A549 (cell line): ENCODE results near the gene PXYLP1. TPM values are rescaled to one million over a fixed set of nuclear protein-coding genes. Genes with fewer than 3 reads are reported as not detected.

ENCODE experiments used
- ATAC-seq, 2 experiments: fragments of 200-7000 bp in 1 of 2; fragments of >200 bp in 1 of 2; cut with Nextera tagmentation in 1 of 2; cut with Tn5 transposase in 1 of 2; 3 replicates each; pipeline versions ENCODE4 v1.8.0 to v1.9.1; 2018 to 2020; ENCODE audit warnings: mild to moderate bottlenecking in 1 of 2, moderate library complexity in 1 of 2
- CTCF ChIA-PET: fragments of 300-600 bp; sonication (Branson Sonifier 250); formaldehyde crosslinking; extraction: SDS; loops from one replicate; lab custom pipeline; 2021; ENCODE audit warnings: antibody characterized with exemption, inconsistent platforms; lab: Yijun Ruan, JAX
- POLR2A ChIA-PET: fragments of 350-600 bp; formaldehyde crosslinking; extraction: SDS; loops from one replicate; lab custom pipeline; 2021; ENCODE audit warnings: antibody characterized with exemption, inconsistent platforms; lab: Yijun Ruan, JAX
- DNase-seq, 2 experiments: peaks; one replicate each; pipeline versions ENCODE4 v3.0.0 to v3.0.0-alpha.2; 2011 to 2016; ENCODE audit warnings: low read depth in 1 of 2, low spot score in 1 of 2
- FAIRE-seq: peaks from 2 replicates; lab custom pipeline; 2011; peaks lifted over from hg19 to GRCh38; lab: Jason Lieb, UNC
- H3K27ac ChIP-seq, 2 experiments: fragments of >200 bp; sonication (Bioruptor Twin); formaldehyde crosslinking; 3 replicates each; pipeline ENCODE4 v1.5.1; 2016 to 2017
- H3K4me1 ChIP-seq: fragments of >200 bp; sonication (Bioruptor Twin); formaldehyde crosslinking; 3 replicates; pipeline ENCODE4 v1.6.1; 2016
- H3K4me2 ChIP-seq: fragments of >200 bp; sonication (Bioruptor Twin); formaldehyde crosslinking; 3 replicates; pipeline ENCODE4 v1.6.1; 2016
- H3K4me3 ChIP-seq: fragments of >200 bp; sonication (Bioruptor Twin); formaldehyde crosslinking; 3 replicates; pipeline ENCODE4 v1.5.1; 2016
- H3K9me3 ChIP-seq: fragments of >200 bp; sonication (Bioruptor Twin); formaldehyde crosslinking; 3 replicates; pipeline ENCODE4 v1.6.1; 2016
- BHLHE40 ChIP-seq: IDR thresholded peaks from 2 replicates; pipeline ENCODE4 v1.6.1; 2012; ENCODE audit warnings: low read depth, low read length, inconsistent platforms
- CHD4 ChIP-seq: fragments of 200-600 bp; sonication (generic); IDR thresholded peaks from 2 replicates; pipeline ENCODE4 v1.6.1; 2016; ENCODE audit warnings: antibody characterized with exemption, mild to moderate bottlenecking, borderline replicate concordance
- EHF ChIP-seq: fragments of 250-450 bp; sonication (Bioruptor Pico); IDR thresholded peaks from 2 replicates; pipeline ENCODE4 v1.5.0; 2020; ENCODE audit warnings: mild to moderate bottlenecking
- EP300 ChIP-seq, 2 experiments: fragments of >200 bp; sonication (Bioruptor Twin); formaldehyde crosslinking; IDR thresholded peaks; 2 replicates in 1 of 2; 3 replicates in 1 of 2; pipeline ENCODE4 v1.6.1; 2016 to 2017
- ESRRA ChIP-seq: fragments of 150-350 bp; IDR thresholded peaks from 2 replicates; pipeline ENCODE4 v1.6.1; 2014; ENCODE audit warnings: mild to moderate bottlenecking, low read length, borderline replicate concordance
- FOSB ChIP-seq: fragments of 250-450 bp; sonication (Bioruptor Pico); IDR thresholded peaks from 2 replicates; pipeline ENCODE4 v1.5.0; 2020; ENCODE audit warnings: mild to moderate bottlenecking, moderate library complexity
- FOSL2 ChIP-seq, 2 experiments: fragments of 450-650 bp in 1 of 2; fragments of >200 bp in 1 of 2; sonication (Bioruptor Twin) in 1 of 2; formaldehyde crosslinking; IDR thresholded peaks; 2 replicates each; pipeline versions ENCODE4 v1.5.0 to v1.6.1; 2016 to 2020; ENCODE audit warnings: mild to moderate bottlenecking in 1 of 2, moderate library complexity in 1 of 2
- FOXS1 ChIP-seq: fragments of 250-450 bp; sonication (Bioruptor Pico); IDR thresholded peaks from 2 replicates; pipeline ENCODE4 v1.5.0; 2020; ENCODE audit warnings: mild to moderate bottlenecking, moderate library complexity
- HDAC2 ChIP-seq: fragments of 200-600 bp; sonication (generic); IDR thresholded peaks from 2 replicates; pipeline ENCODE4 v1.6.1; 2016
- HOXB13 ChIP-seq: fragments of 250-450 bp; sonication (Bioruptor Pico); IDR thresholded peaks from 2 replicates; pipeline ENCODE4 v1.5.0; 2020; ENCODE audit warnings: low read depth, mild to moderate bottlenecking, moderate library complexity
- HOXB5 ChIP-seq: fragments of 250-450 bp; sonication (Bioruptor Pico); IDR thresholded peaks from 2 replicates; pipeline ENCODE4 v1.5.0; 2020; ENCODE audit warnings: mild to moderate bottlenecking, moderate library complexity
- JUN ChIP-seq, 2 experiments: fragments of >200 bp; sonication (Bioruptor Twin); formaldehyde crosslinking; IDR thresholded peaks; 2 replicates in 1 of 2; 3 replicates in 1 of 2; pipeline ENCODE4 v1.6.1; 2016 to 2017
- MAFK ChIP-seq: fragments of 450-650 bp; IDR thresholded peaks from 2 replicates; pipeline ENCODE4 v1.6.1; 2014; ENCODE audit not compliant: partially characterized antibody
- MAZ ChIP-seq: fragments of 150-350 bp; IDR thresholded peaks from 2 replicates; pipeline ENCODE4 v1.6.1; 2014; ENCODE audit warnings: antibody characterized with exemption, low read depth, low read length, borderline replicate concordance
- NR3C1 ChIP-seq: fragments of >200 bp; sonication (Bioruptor Twin); formaldehyde crosslinking; IDR thresholded peaks from 3 replicates; pipeline ENCODE4 v1.6.1; 2017
- POLR2A ChIP-seq: IDR thresholded peaks from 2 replicates; pipeline ENCODE4 v1.6.1; 2012; ENCODE audit warnings: mild to moderate bottlenecking, low read length
- RAD21 ChIP-seq, 2 experiments: fragments of >200 bp in 1 of 2; sonication (Bioruptor Twin) in 1 of 2; formaldehyde crosslinking in 1 of 2; IDR thresholded peaks in 1 of 2; conservative IDR thresholded peaks in 1 of 2; 2 replicates in 1 of 2; 3 replicates in 1 of 2; pipeline ENCODE4 v1.6.1; 2012 to 2018; ENCODE audit warnings: inconsistent platforms in 1 of 2
- RCOR1 ChIP-seq: fragments of 150-350 bp; IDR thresholded peaks from 2 replicates; pipeline ENCODE4 v1.6.1; 2014; ENCODE audit warnings: antibody characterized with exemption, low read length, low read depth
- RFX5 ChIP-seq: fragments of 450-650 bp; IDR thresholded peaks from 2 replicates; pipeline ENCODE4 v1.7.1; 2014; ENCODE audit warnings: antibody characterized with exemption, mild to moderate bottlenecking, moderate library complexity
- RNF2 ChIP-seq: fragments of 200-600 bp; sonication (generic); IDR thresholded peaks from 2 replicates; pipeline ENCODE4 v1.6.1; 2016; ENCODE audit warnings: low read depth, mild to moderate bottlenecking, antibody characterized with exemption, moderate library complexity, borderline replicate concordance
- SREBF2 ChIP-seq: fragments of 450-650 bp; IDR thresholded peaks from 2 replicates; pipeline ENCODE4 v1.6.1; 2014; ENCODE audit warnings: mild to moderate bottlenecking, moderate library complexity
- TFCP2L1 ChIP-seq: fragments of 250-450 bp; sonication (Bioruptor Pico); IDR thresholded peaks from 2 replicates; pipeline ENCODE4 v1.5.0; 2021; ENCODE audit warnings: mild to moderate bottlenecking
- ZC3H11A ChIP-seq: fragments of 450-650 bp; IDR thresholded peaks from 2 replicates; pipeline ENCODE4 v1.6.1; 2014; ENCODE audit warnings: antibody characterized with exemption, mild to moderate bottlenecking
- ZFP36 ChIP-seq: fragments of 450-650 bp; IDR thresholded peaks from 2 replicates; pipeline ENCODE4 v1.6.1; 2014; ENCODE audit warnings: borderline replicate concordance; ENCODE audit not compliant: partially characterized antibody
- ZNF302 ChIP-seq: fragments of 250-450 bp; sonication (Bioruptor Pico); IDR thresholded peaks from 2 replicates; pipeline ENCODE4 v1.9.0; 2021; ENCODE audit warnings: inconsistent platforms, mild to moderate bottlenecking, moderate library complexity
- ZSCAN20 ChIP-seq: fragments of 250-450 bp; sonication (Bioruptor Pico); IDR thresholded peaks from 2 replicates; pipeline ENCODE4 v1.8.0; 2022; ENCODE audit warnings: mild to moderate bottlenecking, moderate library complexity
- WGBS: methylation state at CpG from one replicate; pipeline ENCODE4 v1.1.6; 2017; ENCODE audit errors: missing lambda C conversion rate; 5-methylcytosine and 5-hydroxymethylcytosine counted together
- polyA plus RNA-seq, 4 experiments: library from polyadenylated mRNA; depleted of rRNA in 3 of 4; stranded (reverse); fragments of >200 nt; fragmentation: RNase III in 1 of 4; extraction: RNeasy Plus Mini Kit Qiagen cat#74134 plus additional on column Dnase treatment in 1 of 4; gene quantifications; 2 replicates in 3 of 4; 3 replicates in 1 of 4; pipeline ENCODE4 v1.2.3, GENCODE V29; 2011 to 2017
- TF ChIP-seq, protein P1 (sequence below): IDR thresholded peaks from 2 replicates; pipeline ENCODE4 v1.6.1; 2012; ENCODE audit warnings: low read depth, borderline replicate concordance
- TF ChIP-seq, protein P2 (sequence below): fragments of >200 bp; sonication (Bioruptor Twin); formaldehyde crosslinking; IDR thresholded peaks from 2 replicates; pipeline ENCODE4 v1.6.1; 2016
- TF ChIP-seq, protein P3 (sequence below): IDR thresholded peaks from 2 replicates; pipeline ENCODE4 v1.6.1; 2012
- TF ChIP-seq, protein P4 (sequence below): fragments of >200 bp; sonication (Bioruptor Twin); formaldehyde crosslinking; IDR thresholded peaks from 3 replicates; pipeline ENCODE4 v1.6.1; 2016

The PXYLP1 gene
- polyA plus RNA-seq, 2 of the 4 experiments (the other 2 are of a cell fraction), result 8.0 to 11.7 TPM

DNA sequence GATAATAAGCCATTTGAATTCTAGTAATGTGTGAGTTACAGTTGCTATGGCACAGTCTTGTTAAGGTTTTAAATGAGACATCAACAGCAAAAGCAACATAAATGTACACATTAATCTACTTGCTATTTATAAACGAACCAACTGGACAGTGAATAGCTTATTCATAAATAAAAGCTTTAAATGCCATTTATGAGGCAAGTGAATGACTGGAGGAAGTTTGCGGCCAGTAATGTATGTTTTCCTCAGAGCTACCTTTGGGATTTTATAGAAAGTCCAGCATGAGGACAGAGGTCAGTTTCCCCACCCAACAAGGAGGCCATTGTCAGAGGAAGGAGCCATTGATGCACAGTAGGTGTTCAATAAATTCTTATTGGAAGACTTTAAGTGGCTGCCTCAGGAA is 48.0 kb upstream of the PXYLP1 start (continued):
- TF ChIP-seq ZSCAN20 (CRISPR knock-in tag) (no peak), TFCP2L1 (no peak)

DNA sequence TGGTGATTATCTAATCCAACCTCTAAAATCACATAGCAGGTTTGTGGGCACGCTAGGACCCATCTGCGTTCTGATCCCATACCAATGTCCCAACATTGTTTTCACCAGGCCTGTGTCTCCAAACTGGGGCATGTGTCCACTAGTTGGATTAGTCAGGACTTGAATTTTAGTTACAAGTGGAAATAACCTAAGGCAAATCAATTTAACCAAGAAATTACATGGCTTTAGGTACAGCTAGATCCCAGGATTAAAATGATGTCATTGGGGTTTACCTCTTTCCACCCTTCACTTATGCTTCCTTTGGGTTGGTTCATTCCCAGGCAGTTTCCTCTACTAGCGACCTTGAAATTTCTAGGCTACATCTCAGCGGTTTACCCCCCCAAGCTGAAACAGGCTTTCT is 47.2 kb upstream of the PXYLP1 start:
- no peak overlapping the region for H3K4me2 ChIP-seq
- TF ChIP-seq, protein P1, sequence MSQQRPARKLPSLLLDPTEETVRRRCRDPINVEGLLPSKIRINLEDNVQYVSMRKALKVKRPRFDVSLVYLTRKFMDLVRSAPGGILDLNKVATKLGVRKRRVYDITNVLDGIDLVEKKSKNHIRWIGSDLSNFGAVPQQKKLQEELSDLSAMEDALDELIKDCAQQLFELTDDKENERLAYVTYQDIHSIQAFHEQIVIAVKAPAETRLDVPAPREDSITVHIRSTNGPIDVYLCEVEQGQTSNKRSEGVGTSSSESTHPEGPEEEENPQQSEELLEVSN, result no peak
- TF ChIP-seq HDAC2, result no peak
- no peak for TF ChIP-seq EP300 (IDR thresholded peaks at IDR 0.05)
- TF ChIP-seq ZNF302 (CRISPR knock-in tag), result no peak
- no peak for TF ChIP-seq RNF2
- no peak for TF ChIP-seq HOXB13 (CRISPR knock-in tag)
- TF ChIP-seq, protein P2, sequence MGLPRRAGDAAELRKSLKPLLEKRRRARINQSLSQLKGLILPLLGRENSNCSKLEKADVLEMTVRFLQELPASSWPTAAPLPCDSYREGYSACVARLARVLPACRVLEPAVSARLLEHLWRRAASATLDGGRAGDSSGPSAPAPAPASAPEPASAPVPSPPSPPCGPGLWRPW, result no peak
- TF ChIP-seq BHLHE40, result no peak
- no peak for TF ChIP-seq ZFP36
- TF ChIP-seq TFCP2L1, result no peak
- ChIA-PET CTCF (interaction anchor here (0.6 to 1.1 kb wide), 3 partner anchors 9 to 185 kb away, joined by 3 to 4 read pairs (median 3); no protein-coding TSS in a partner anchor), POLR2A (no interaction called here)
- H3K4me3 ChIP-seq, result no peak overlapping the region
- 29% methylated on average over 4 of the region's 4 CpGs for WGBS
- ATAC-seq (no peak), DNase-seq (no peak), FAIRE-seq (no peak)
- no peaks in the 10 kb centered on the region for H3K9me3 ChIP-seq
- no peak overlapping the region for H3K27ac ChIP-seq
- H3K4me1 ChIP-seq, result no peaks in the 10 kb centered on the region

DNA sequence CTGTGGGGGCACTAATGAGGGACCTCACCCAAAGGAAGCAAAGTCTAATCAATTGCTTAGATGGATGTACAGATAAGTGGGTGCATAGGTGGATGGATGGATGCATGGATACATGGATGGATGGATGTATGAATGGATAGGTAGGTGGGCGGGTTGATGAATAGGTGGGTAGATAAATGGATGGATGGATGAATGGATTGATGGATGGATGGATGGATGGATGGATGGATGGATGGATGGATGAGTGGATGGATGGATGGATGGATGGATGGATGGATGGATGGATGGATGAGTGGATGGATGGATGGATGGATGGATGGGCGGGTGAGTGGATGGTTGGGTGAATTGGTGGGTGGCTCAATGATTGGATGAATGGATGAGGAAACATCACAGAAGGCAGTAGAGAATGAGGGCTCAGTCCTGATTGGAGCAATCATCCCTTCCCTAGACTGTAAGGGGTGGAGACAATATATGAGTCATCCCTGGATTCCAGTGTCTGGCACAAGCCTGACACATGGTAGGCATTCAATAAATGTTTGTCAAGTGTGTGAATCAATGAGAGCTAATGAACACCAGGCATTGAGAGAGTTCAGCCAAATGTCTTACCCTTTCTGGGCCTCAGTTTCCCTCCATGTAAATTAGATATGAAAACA is 40.4 kb upstream of the PXYLP1 start:
- ChIA-PET POLR2A (no interaction called here), CTCF (interaction anchor here (0.7 to 2.5 kb wide), 18 partner anchors 8 to 293 kb away, joined by 3 to 27 read pairs (median 4); partner anchors contain the start of genes PXYLP1 and SPSB4)
- WGBS, result 21% methylated on average over 2 of the region's 2 CpGs
- FAIRE-seq (no peak), ATAC-seq (no peak), DNase-seq (no peak)
- Histone ChIP-seq H3K4me2 (no peak overlapping the region), H3K4me3 (no peak overlapping the region), H3K9me3 (no peaks in the 10 kb centered on the region), H3K4me1 (no peaks in the 10 kb centered on the region), H3K27ac (no peak overlapping the region)
- TF ChIP-seq NR3C1 (no peak), CHD4 (no peak), MAFK (no peak), RFX5 (no peak), POLR2A (no peak), RNF2 (no peak), HOXB5 (no peak)

DNA sequence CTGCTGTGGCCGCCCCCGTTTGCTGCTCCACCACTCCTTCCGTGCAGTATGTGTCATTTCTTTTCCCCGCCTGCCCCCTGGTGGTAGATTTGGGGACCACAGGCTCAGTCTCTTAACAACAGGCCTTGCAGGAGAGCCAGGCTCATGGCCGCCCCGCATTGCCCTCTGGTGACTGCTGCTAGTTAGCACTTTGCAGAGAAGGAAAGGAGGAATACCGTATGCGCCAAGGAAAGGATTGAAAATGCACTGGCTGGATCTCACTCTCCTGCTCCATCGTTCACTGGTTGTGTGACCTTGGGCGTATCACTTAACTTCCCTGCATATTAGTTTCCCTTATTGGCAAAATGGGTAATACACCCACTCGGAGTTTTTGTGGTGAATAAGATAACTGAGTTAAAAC is 39.3 kb upstream of the PXYLP1 start:
- Histone ChIP-seq H3K4me2 (0 out of 3 replicates have a peak overlapping the region, but pooled peaks have one; percentile 34), H3K4me3 (no peak overlapping the region), H3K27ac (no peak overlapping the region), H3K4me1 (no peaks in the 10 kb centered on the region), H3K9me3 (no peaks in the 10 kb centered on the region)
- peak; percentile 58 to 90 for DNase-seq
- POLR2A ChIA-PET, result no interaction called here
- WGBS, result 4% methylated on average over 11 of the region's 11 CpGs
- CTCF ChIA-PET, result interaction anchor here (0.6 to 2.5 kb wide), 22 partner anchors 9 to 294 kb away, joined by 3 to 27 read pairs (median 4); partner anchors contain the start of genes PXYLP1 and SPSB4
- peak; percentile 99 to 100 for ATAC-seq
- no peak for FAIRE-seq
- TF ChIP-seq ZC3H11A (no peak), JUN (IDR thresholded peaks at IDR 0.05) (no peak), FOXS1 (CRISPR knock-in tag) (no peak), RCOR1 (no peak), FOSB (CRISPR knock-in tag) (no peak), MAZ (no peak), RAD21 (conservative IDR thresholded peaks at IDR 0.05 in 1 of 2, IDR thresholded peaks at IDR 0.05 in 1 of 2) (peak; percentile 87 to 88), ZNF302 (CRISPR knock-in tag) (no peak), SREBF2 (no peak), FOSL2 (IDR thresholded peaks at IDR 0.05) (no peak), FOSL2 (CRISPR knock-in tag; IDR thresholded peaks at IDR 0.05) (0 out of 2 replicates have a peak, but pooled peaks have one; percentile 9), TFCP2L1 (no peak), EHF (CRISPR knock-in tag) (no peak), ESRRA (no peak)
- TF ChIP-seq, protein P2, result no peak
- TF ChIP-seq, protein P3, sequence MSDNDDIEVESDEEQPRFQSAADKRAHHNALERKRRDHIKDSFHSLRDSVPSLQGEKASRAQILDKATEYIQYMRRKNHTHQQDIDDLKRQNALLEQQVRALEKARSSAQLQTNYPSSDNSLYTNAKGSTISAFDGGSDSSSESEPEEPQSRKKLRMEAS, result peak; percentile 60
- TF ChIP-seq, protein P4, sequence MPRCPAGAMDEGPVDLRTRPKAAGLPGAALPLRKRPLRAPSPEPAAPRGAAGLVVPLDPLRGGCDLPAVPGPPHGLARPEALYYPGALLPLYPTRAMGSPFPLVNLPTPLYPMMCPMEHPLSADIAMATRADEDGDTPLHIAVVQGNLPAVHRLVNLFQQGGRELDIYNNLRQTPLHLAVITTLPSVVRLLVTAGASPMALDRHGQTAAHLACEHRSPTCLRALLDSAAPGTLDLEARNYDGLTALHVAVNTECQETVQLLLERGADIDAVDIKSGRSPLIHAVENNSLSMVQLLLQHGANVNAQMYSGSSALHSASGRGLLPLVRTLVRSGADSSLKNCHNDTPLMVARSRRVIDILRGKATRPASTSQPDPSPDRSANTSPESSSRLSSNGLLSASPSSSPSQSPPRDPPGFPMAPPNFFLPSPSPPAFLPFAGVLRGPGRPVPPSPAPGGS, result no peak
